Caco-2 (cell line): ENCODE results near the gene CRABP1. TPM values are rescaled to one million over a fixed set of nuclear protein-coding genes. Genes with fewer than 3 reads are reported as not detected.

Source experiments
- BruUV-seq: library from RNA; stranded (reverse); fragments of 400-500 nt; replicated peaks from 2 replicates; lab custom pipeline; 2021; lab: Mats Ljungman, UMichigan
- CTCF ChIA-PET: fragments of 300-600 bp; sonication (Branson Sonifier 250); formaldehyde crosslinking; loops from one replicate; lab custom pipeline; 2022; ENCODE audit warnings: antibody characterized with exemption; lab: Charles Lee
- POLR2A ChIA-PET: fragments of 300-600 bp; sonication (Branson Sonifier 250); formaldehyde crosslinking; loops from one replicate; lab custom pipeline; 2022; ENCODE audit warnings: antibody characterized with exemption; lab: Charles Lee
- DNase-seq, 2 experiments: peaks; one replicate each; pipeline versions ENCODE4 v3.0.0 to v3.0.0-alpha.2; 2020 to 2022
- H3K27me3 ChIP-seq: replicated peaks from 2 replicates; pipeline ENCODE4 v1.6.0; 2011; ENCODE audit warnings: low read length; ENCODE audit not compliant: control insufficient read depth, insufficient read depth
- H3K36me3 ChIP-seq: 2 replicates; pipeline ENCODE4 v1.5.1; 2011; ENCODE audit warnings: low read length; ENCODE audit not compliant: control insufficient read depth, insufficient read depth
- H3K4me1 ChIP-seq: fragments of 250-450 bp; sonication (Bioruptor Pico); 2 replicates; pipeline ENCODE4 v1.5.1; 2020; ENCODE audit warnings: mild to moderate bottlenecking
- H3K4me3 ChIP-seq: 2 replicates; pipeline ENCODE4 v1.5.1; 2011; ENCODE audit warnings: low read depth, mild to moderate bottlenecking, control low read depth, low read length
- H3K9me3 ChIP-seq: fragments of 250-450 bp; sonication (Bioruptor Pico); 2 replicates; pipeline ENCODE4 v1.5.1; 2020; ENCODE audit warnings: mild to moderate bottlenecking, moderate library complexity
- H3K27ac Mint-ChIP-seq: one replicate; pipeline ENCODE4 v1.8.0; 2022; ENCODE audit warnings: mixed read lengths; ENCODE audit not compliant: unreplicated experiment
- H3K27me3 Mint-ChIP-seq: one replicate; pipeline ENCODE4 v1.8.0; 2022; ENCODE audit warnings: mixed read lengths; ENCODE audit not compliant: insufficient read depth, unreplicated experiment
- H3K36me3 Mint-ChIP-seq: one replicate; pipeline ENCODE4 v1.8.0; 2022; ENCODE audit warnings: mild to moderate bottlenecking, mixed read lengths; ENCODE audit not compliant: insufficient read depth, unreplicated experiment
- H3K4me1 Mint-ChIP-seq: one replicate; pipeline ENCODE4 v1.8.0; 2022; ENCODE audit warnings: low read depth, mixed read lengths; ENCODE audit not compliant: unreplicated experiment
- H3K4me3 Mint-ChIP-seq: one replicate; pipeline ENCODE4 v1.8.0; 2022; ENCODE audit warnings: mild to moderate bottlenecking, moderate library complexity, mixed read lengths; ENCODE audit not compliant: unreplicated experiment
- H3K9me3 Mint-ChIP-seq: one replicate; pipeline ENCODE4 v1.8.0; 2022; ENCODE audit warnings: mixed read lengths; ENCODE audit not compliant: unreplicated experiment
- CTCF ChIP-seq, 2 experiments: fragments of 200-600 bp in 1 of 2; IDR thresholded peaks; 1 replicate in 1 of 2; 2 replicates in 1 of 2; pipeline versions ENCODE4 v1.5.1 to v1.8.0; 2011 to 2022; ENCODE audit warnings: antibody characterized with exemption in 1 of 2, control low read depth in 1 of 2, inconsistent platforms in 1 of 2, low read depth in 1 of 2, low read length in 1 of 2, mild to moderate bottlenecking in 1 of 2, moderate library complexity in 1 of 2; ENCODE audit not compliant: insufficient read depth in 1 of 2, severe bottlenecking in 1 of 2, unreplicated experiment in 1 of 2
- intact Hi-C: fragments of 100-400 bp; cut with micrococcal nuclease; formaldehyde crosslinking; loops from one replicate; pipeline ENCODE4 v1.10.0; 2022; ENCODE audit not compliant: unreplicated experiment
- total RNA-seq: library from RNA; stranded (reverse); gene quantifications from 2 replicates; pipeline ENCODE4 v1.2.3, GENCODE V29; 2022

Gene CRABP1
- total RNA-seq, 1 experiment from 2014 or later: 113 TPM

GRCh38 chr15:78324144-78324543 lies 16.0 kb upstream of the CRABP1 start:
- peaks cover 8% of the 10 kb centered on the region for H3K4me1 Mint-ChIP-seq
- H3K27me3 ChIP-seq: no peaks in the 10 kb centered on the region
- H3K9me3 ChIP-seq: no peaks in the 10 kb centered on the region
- no peak overlapping the region for H3K4me3 Mint-ChIP-seq
- H3K27ac Mint-ChIP-seq: no peak overlapping the region
- ChIA-PET POLR2A (no interaction called here), CTCF (interaction anchor here (1.7 kb wide), 1 partner anchor 91 kb away, joined by 3 read pairs; no protein-coding TSS in a partner anchor)
- H3K36me3 Mint-ChIP-seq: no peaks in the 10 kb centered on the region
- no peak for DNase-seq
- H3K4me3 ChIP-seq: no peak overlapping the region
- TF ChIP-seq CTCF (IDR thresholded peaks at IDR 0.05; ENCODE audit: insufficient read depth in 1 of 2, low read depth in 1 of 2, low read length in 1 of 2, severe bottlenecking in 1 of 2, unreplicated experiment in 1 of 2): no peak
- no peaks in the 10 kb centered on the region for H3K9me3 Mint-ChIP-seq
- peaks cover 11% of the 10 kb centered on the region for H3K4me1 ChIP-seq
- intact Hi-C loops: no loop called here
- no peaks in the 10 kb centered on the region for H3K36me3 ChIP-seq
- no TSS peak for BruUV-seq
- no peaks in the 10 kb centered on the region for H3K27me3 Mint-ChIP-seq

- no TSS peak for BruUV-seq
- Mint-ChIP-seq H3K27ac (no peak overlapping the region), H3K4me1 (peaks cover 8% of the 10 kb centered on the region), H3K9me3 (no peaks in the 10 kb centered on the region), H3K36me3 (no peaks in the 10 kb centered on the region), H3K4me3 (no peak overlapping the region), H3K27me3 (no peaks in the 10 kb centered on the region)
- peak; percentile 65 to 72 for DNase-seq
- Histone ChIP-seq H3K4me3 (no peak overlapping the region), H3K9me3 (no peaks in the 10 kb centered on the region), H3K4me1 (peaks cover 11% of the 10 kb centered on the region), H3K27me3 (no peaks in the 10 kb centered on the region), H3K36me3 (no peaks in the 10 kb centered on the region)
- CTCF ChIA-PET: interaction anchor here (0.5 to 1.7 kb wide), 4 partner anchors 72 to 876 kb away, joined by 3 to 4 read pairs (median 3); no protein-coding TSS in a partner anchor
- no peak for TF ChIP-seq CTCF (IDR thresholded peaks at IDR 0.05; ENCODE audit: insufficient read depth in 1 of 2, low read depth in 1 of 2, low read length in 1 of 2, severe bottlenecking in 1 of 2, unreplicated experiment in 1 of 2)
- intact Hi-C loops: no loop called here
- POLR2A ChIA-PET: no interaction called here
Observed at GRCh38 chr15:78325092-78325843, 14.9 kb upstream of the CRABP1 start.

GRCh38 chr15:78327466-78327865 lies 12.7 kb upstream of the CRABP1 start:
- DNase-seq: no peak

More at GRCh38 chr15:78327466-78327865, 12.7 kb upstream of the CRABP1 start:
- BruUV-seq: no TSS peak
- Mint-ChIP-seq H3K9me3 (no peaks in the 10 kb centered on the region), H3K4me3 (no peak overlapping the region), H3K36me3 (no peaks in the 10 kb centered on the region), H3K4me1 (peaks cover 8% of the 10 kb centered on the region), H3K27ac (no peak overlapping the region), H3K27me3 (no peaks in the 10 kb centered on the region)
- no peaks in the 10 kb centered on the region for H3K27me3 ChIP-seq
- no peak for TF ChIP-seq CTCF (IDR thresholded peaks at IDR 0.05; ENCODE audit: insufficient read depth in 1 of 2, low read depth in 1 of 2, low read length in 1 of 2, severe bottlenecking in 1 of 2, unreplicated experiment in 1 of 2)
- POLR2A ChIA-PET: no interaction called here
- H3K4me1 ChIP-seq: peaks cover 11% of the 10 kb centered on the region
- no peak overlapping the region for H3K4me3 ChIP-seq
- CTCF ChIA-PET: no interaction called here
- no peaks in the 10 kb centered on the region for H3K9me3 ChIP-seq
- intact Hi-C loops: no loop called here
- no peaks in the 10 kb centered on the region for H3K36me3 ChIP-seq
